IMR-90 (cell line): ENCODE results near the gene ARHGAP15. TPM values are rescaled to one million over a fixed set of nuclear protein-coding genes. Genes with fewer than 3 reads are reported as not detected.

Experiments used
- ATAC-seq: fragments of 200-7000 bp; cut with Tn5 transposase; 2 replicates; pipeline ENCODE4 v1.9.1; 2020; ENCODE audit warnings: low read depth, mild to moderate bottlenecking, moderate library complexity
- BruUV-seq: library from RNA; stranded (reverse); fragments of 400-500 nt; replicated peaks from 2 replicates; lab custom pipeline; 2021; lab: Mats Ljungman, UMichigan
- CTCF ChIA-PET: fragments of 300-600 bp; formaldehyde crosslinking; extraction: SDS; loops from one replicate; lab custom pipeline; 2021; ENCODE audit warnings: antibody characterized with exemption; lab: Yijun Ruan, JAX
- POLR2A ChIA-PET: fragments of 300-600 bp; sonication (Branson Sonifier 250); formaldehyde crosslinking; loops from one replicate; lab custom pipeline; 2022; ENCODE audit warnings: antibody characterized with exemption; ENCODE audit not compliant: unreplicated experiment; lab: Charles Lee
- DNase-seq: peaks from one replicate; pipeline ENCODE4 v3.0.0; 2013
- H2AFZ ChIP-seq: replicated peaks from 2 replicates; pipeline ENCODE3; 2013; ENCODE audit warnings: low read length, mild to moderate bottlenecking; ENCODE audit not compliant: poor library complexity
- H2AK5ac ChIP-seq: 2 replicates; pipeline ENCODE4 v1.6.1; 2013; ENCODE audit warnings: low read depth, low read length, inconsistent platforms
- H2AK9ac ChIP-seq: replicated peaks from 2 replicates; pipeline ENCODE3; 2013; ENCODE audit warnings: mild to moderate bottlenecking, low read depth, low read length, moderate library complexity; ENCODE audit not compliant: poor library complexity
- H2BK120ac ChIP-seq: 2 replicates; pipeline ENCODE4 v1.6.1; 2013; ENCODE audit warnings: low read depth, low read length, inconsistent platforms
- H2BK15ac ChIP-seq: 3 replicates; pipeline ENCODE4 v1.6.1; 2013; ENCODE audit warnings: low read depth, low read length, inconsistent platforms
- H2BK20ac ChIP-seq: 2 replicates; pipeline ENCODE4 v1.6.1; 2013; ENCODE audit warnings: low read depth, mild to moderate bottlenecking, inconsistent platforms, low read length, moderate library complexity
- H2BK5ac ChIP-seq: 2 replicates; pipeline ENCODE4 v1.6.1; 2013; ENCODE audit warnings: mild to moderate bottlenecking, low read depth, low read length, inconsistent platforms; ENCODE audit not compliant: poor library complexity, severe bottlenecking
- H3K14ac ChIP-seq: replicated peaks from 2 replicates; pipeline ENCODE4 v1.6.1; 2013; ENCODE audit warnings: low read depth, low read length, inconsistent platforms
- H3K18ac ChIP-seq: 2 replicates; pipeline ENCODE4 v1.6.1; 2013; ENCODE audit warnings: low read depth, low read length, control low read depth
- H3K23ac ChIP-seq: 2 replicates; pipeline ENCODE4 v1.6.1; 2013; ENCODE audit warnings: low read depth, low read length, inconsistent platforms
- H3K27ac ChIP-seq: 2 replicates; pipeline ENCODE4 v1.5.1; 2013; ENCODE audit warnings: mild to moderate bottlenecking, control low read depth, low read length; ENCODE audit not compliant: insufficient read depth
- H3K27me3 ChIP-seq: 2 replicates; pipeline ENCODE4 v1.6.1; 2013; ENCODE audit warnings: low read length; ENCODE audit not compliant: control insufficient read depth, insufficient read depth
- H3K36me3 ChIP-seq: 2 replicates; pipeline ENCODE4 v1.6.1; 2013; ENCODE audit warnings: low read length, mixed read lengths; ENCODE audit not compliant: control insufficient read depth, insufficient read depth
- H3K4ac ChIP-seq: 2 replicates; pipeline ENCODE4 v1.6.1; 2013; ENCODE audit warnings: low read depth, low read length, inconsistent platforms
- H3K4me1 ChIP-seq: 2 replicates; pipeline ENCODE4 v1.6.1; 2013; ENCODE audit warnings: low read length, mixed read lengths; ENCODE audit not compliant: control insufficient read depth, insufficient read depth
- H3K4me2 ChIP-seq: 2 replicates; pipeline ENCODE4 v1.6.1; 2013; ENCODE audit warnings: low read depth, mild to moderate bottlenecking, control low read depth, low read length, moderate library complexity
- H3K4me3 ChIP-seq: 2 replicates; pipeline ENCODE4 v1.5.1; 2013; ENCODE audit warnings: low read depth, mild to moderate bottlenecking, control low read depth, low read length, moderate library complexity; ENCODE audit not compliant: insufficient read depth
- H3K56ac ChIP-seq: 2 replicates; pipeline ENCODE4 v1.6.1; 2013; ENCODE audit warnings: low read length, inconsistent platforms; ENCODE audit not compliant: insufficient read depth; ENCODE audit errors: extremely low read depth
- H3K79me1 ChIP-seq, 2 experiments: 2 replicates each; pipeline ENCODE4 v1.6.1; 2013; ENCODE audit warnings: low read length in 2 of 2, inconsistent platforms in 1 of 2, low read depth in 1 of 2
- H3K9ac ChIP-seq: 2 replicates; pipeline ENCODE4 v1.6.1; 2013; ENCODE audit warnings: low read depth, low read length, control low read depth
- H3K9me1 ChIP-seq: 2 replicates; pipeline ENCODE4 v1.6.1; 2013; ENCODE audit warnings: low read length, inconsistent platforms; ENCODE audit not compliant: insufficient read depth
- H3K9me3 ChIP-seq: 2 replicates; pipeline ENCODE4 v1.6.1; 2013; ENCODE audit warnings: low read length; ENCODE audit not compliant: control insufficient read depth, insufficient read depth
- H4K20me1 ChIP-seq: 2 replicates; pipeline ENCODE4 v1.6.1; 2013; ENCODE audit warnings: low read length, inconsistent platforms; ENCODE audit not compliant: insufficient read depth
- H4K5ac ChIP-seq: 2 replicates; pipeline ENCODE4 v1.6.1; 2013; ENCODE audit warnings: mild to moderate bottlenecking, low read depth, low read length, control low read depth
- H4K8ac ChIP-seq, 2 experiments: 2 replicates each; pipeline ENCODE4 v1.6.1; 2013; ENCODE audit warnings: low read depth in 2 of 2, low read length in 2 of 2, control low read depth in 1 of 2, inconsistent platforms in 1 of 2
- H4K91ac ChIP-seq: 2 replicates; pipeline ENCODE4 v1.6.1; 2013; ENCODE audit warnings: low read depth, low read length, inconsistent platforms; ENCODE audit not compliant: insufficient read depth
- CTCF ChIP-seq: conservative IDR thresholded peaks from 2 replicates; pipeline ENCODE4 v1.5.1; 2012; ENCODE audit warnings: mild to moderate bottlenecking, low read depth, low read length, improper control_type of control experiment
- MAFK ChIP-seq: IDR thresholded peaks from 2 replicates; pipeline ENCODE4 v1.6.1; 2012; ENCODE audit warnings: low read depth, low read length, improper control_type of control experiment
- MXI1 ChIP-seq: IDR thresholded peaks from 2 replicates; pipeline ENCODE4 v1.6.1; 2012; ENCODE audit warnings: low read depth, mild to moderate bottlenecking, low read length, moderate library complexity, borderline replicate concordance
- POLR2A ChIP-seq: IDR thresholded peaks from 2 replicates; pipeline ENCODE4 v1.6.1; 2012; ENCODE audit warnings: mild to moderate bottlenecking, low read depth, low read length
- SMC3 ChIP-seq: fragments of 150-350 bp; IDR thresholded peaks from 2 replicates; pipeline ENCODE4 v1.6.1; 2016; ENCODE audit warnings: low read depth, mild to moderate bottlenecking, antibody characterized with exemption, low read length, moderate library complexity
- WGBS, 2 experiments: methylation state at CpG; one replicate each; pipeline versions ENCODE4 v1.1.5 to v1.1.7; 2013; ENCODE audit warnings: missing lambda C conversion rate in 2 of 2; ENCODE audit not compliant: insufficient read length in 1 of 2; ENCODE audit errors: extremely low coverage in 2 of 2; 5-methylcytosine and 5-hydroxymethylcytosine counted together
- dilution Hi-C: fragments of 300-500 bp; cut with HindIII; formaldehyde crosslinking; loops from one replicate; pipeline ENCODE4 v1.14.3; 2018; ENCODE audit warnings: low sequenced_read_pairs; ENCODE audit not compliant: unreplicated experiment
- in situ Hi-C: fragments of 300-500 bp; cut with MboI; formaldehyde crosslinking; loops from 3 replicates; pipeline ENCODE4 v1.14.3; 2019; ENCODE audit warnings: low sequenced_read_pairs, inconsistent platforms, mixed read lengths
- intact Hi-C: fragments of 100-400 bp; cut with micrococcal nuclease; formaldehyde crosslinking; loops from 2 replicates; pipeline ENCODE4 v1.10.0; 2022
- polyA plus RNA-seq, 3 experiments: library from polyadenylated mRNA; depleted of rRNA; stranded (reverse); fragments of >200 nt; gene quantifications; 2 replicates each; pipeline ENCODE4 v1.2.3, GENCODE V29; 2012; ENCODE audit warnings: low replicate concordance in 1 of 3
- total RNA-seq: library from RNA; depleted of rRNA; stranded (reverse); fragments of >200 nt; gene quantifications from 2 replicates; pipeline ENCODE4 v1.2.3, GENCODE V29; 2012

ARHGAP15 gene
- total and polyA plus RNA-seq, 2 of the 4 experiments (the other 2 are of a cell fraction): not detected

- H3K36me3 ChIP-seq: no peaks in the 10 kb centered on the region
- no peak overlapping the region for H2AK9ac ChIP-seq
- ChIA-PET CTCF (interaction anchor here (0.6 kb wide), 1 partner anchor 410 kb away, joined by 4 read pairs; no protein-coding TSS in a partner anchor), POLR2A (no interaction called here)
- no peak overlapping the region for H4K91ac ChIP-seq
- H3K4me2 ChIP-seq: peak overlapping the region; percentile 2; the same call in 1 of the 2 replicates
- no peaks in the 10 kb centered on the region for H4K20me1 ChIP-seq
- no peak overlapping the region for H2AK5ac ChIP-seq
- intact Hi-C loops (no loop called here), in situ Hi-C loops (no loop called here), dilution Hi-C loops (no loop called here)
- no peak overlapping the region for H3K18ac ChIP-seq
- peak; percentile 36 for DNase-seq
- no peak overlapping the region for H3K9ac ChIP-seq
- H3K79me1 ChIP-seq: no peaks in the 10 kb centered on the region
- H4K5ac ChIP-seq: no peak overlapping the region
- H2BK20ac ChIP-seq: no peak overlapping the region
- H3K14ac ChIP-seq: no peak overlapping the region
- no peak overlapping the region for H3K4me3 ChIP-seq
- H3K9me1 ChIP-seq: no peaks in the 10 kb centered on the region
- H2BK15ac ChIP-seq: no peak overlapping the region
- no peak overlapping the region for H3K4ac ChIP-seq
- no peaks in the 10 kb centered on the region; the same call in 1 of the 2 replicates for H3K4me1 ChIP-seq
- no peak for ATAC-seq
- H2BK120ac ChIP-seq: no peak overlapping the region
- TF ChIP-seq SMC3 (no peak), MXI1 (no peak), CTCF (no peak), POLR2A (no peak), MAFK (0 out of 2 replicates have a peak, but pooled peaks have one; percentile 5)
- peak overlapping the region; percentile 19 for H2AFZ ChIP-seq
- no CpG with 5 or more reads among the region's 5 CpGs for WGBS, 2 experiments
- H3K27ac ChIP-seq: no peak overlapping the region
- no peaks in the 10 kb centered on the region for H3K27me3 ChIP-seq
- no peaks in the 10 kb centered on the region for H3K9me3 ChIP-seq
- no TSS peak for BruUV-seq
- no peak overlapping the region for H4K8ac ChIP-seq
- no peak overlapping the region for H3K23ac ChIP-seq
- no peak overlapping the region for H3K56ac ChIP-seq
- H2BK5ac ChIP-seq: no peak overlapping the region
Measured at GRCh38 chr2:143742581-143742980, 613.4 kb downstream of the ARHGAP15 start.
